Endothelial cell of umbilical vein (primary cell): ENCODE results near the gene IL33. TPM values are rescaled to one million over a fixed set of nuclear protein-coding genes. Genes with fewer than 3 reads are reported as not detected.
A peak's percentile ranks its signal among the peaks of the same experiment; 100 is the strongest.

ENCODE experiments used
- BruUV-seq: library from RNA; stranded (reverse); fragments of 400-500 nt; replicated peaks from 2 replicates; lab custom pipeline; 2021; lab: Mats Ljungman, UMichigan
- CTCF ChIA-PET: fragments of 300-600, 350-600 bp; sonication (Branson Sonifier 250); formaldehyde crosslinking; loops from one replicate; lab custom pipeline; 2021; ENCODE audit warnings: antibody characterized with exemption, inconsistent platforms; lab: Charles Lee
- POLR2A ChIA-PET: fragments of 300-600, 350-600 bp; sonication (Branson Sonifier 250); formaldehyde crosslinking; loops from one replicate; lab custom pipeline; 2021; ENCODE audit warnings: antibody characterized with exemption, inconsistent platforms; lab: Charles Lee
- DNase-seq: peaks from one replicate; pipeline ENCODE4 v3.0.0-alpha.2; 2011; ENCODE audit warnings: low read depth, low spot score
- FAIRE-seq: peaks from 2 replicates; lab custom pipeline; 2011; peaks lifted over from hg19 to GRCh38; lab: Jason Lieb, UNC
- H2AFZ ChIP-seq: 2 replicates; pipeline ENCODE4 v1.6.0; 2012; ENCODE audit warnings: low read depth, low read length, control low read depth, inconsistent platforms
- H3K27ac ChIP-seq: 2 replicates; pipeline ENCODE4 v1.5.1; 2011; ENCODE audit warnings: low read depth, mild to moderate bottlenecking, control low read depth, low read length, moderate library complexity; ENCODE audit not compliant: insufficient read depth
- H3K27me3 ChIP-seq, 2 experiments: 2 replicates each; pipeline versions ENCODE4 v1.6.0 to v1.6.1; 2011; ENCODE audit warnings: low read length in 2 of 2, mixed read lengths in 1 of 2; ENCODE audit not compliant: control insufficient read depth in 2 of 2, insufficient read depth in 2 of 2
- H3K36me3 ChIP-seq, 2 experiments: 2 replicates in 1 of 2; 3 replicates in 1 of 2; pipeline ENCODE4 v1.5.1; 2011; ENCODE audit warnings: low read length in 2 of 2, mild to moderate bottlenecking in 1 of 2, moderate library complexity in 1 of 2; ENCODE audit not compliant: control insufficient read depth in 2 of 2, insufficient read depth in 2 of 2; ENCODE audit errors: extremely low read depth in 1 of 2
- H3K4me1 ChIP-seq: 3 replicates; pipeline ENCODE4 v1.5.1; 2011; ENCODE audit warnings: mild to moderate bottlenecking, low read length; ENCODE audit not compliant: control insufficient read depth, insufficient read depth; ENCODE audit errors: extremely low read depth
- H3K4me2 ChIP-seq: 2 replicates; pipeline ENCODE4 v1.6.1; 2011; ENCODE audit warnings: low read length, control low read depth, mixed read lengths; ENCODE audit not compliant: insufficient read depth
- H3K4me3 ChIP-seq, 3 experiments: fragments of 200-600 bp in 1 of 3; sonication (generic), shearing (Covaris generic) in 1 of 3; replicated peaks in 1 of 3; 2 replicates each; pipeline ENCODE4 v1.5.1; 2011 to 2016; ENCODE audit warnings: control low read depth in 3 of 3, low read length in 3 of 3, mild to moderate bottlenecking in 2 of 3, inconsistent platforms in 1 of 3, low read depth in 1 of 3, moderate library complexity in 1 of 3; ENCODE audit not compliant: insufficient read depth in 1 of 3
- H3K79me2 ChIP-seq: 2 replicates; pipeline ENCODE4 v1.6.0; 2012; ENCODE audit warnings: low read length, inconsistent platforms; ENCODE audit not compliant: control insufficient read depth, insufficient read depth
- H3K9ac ChIP-seq: replicated peaks from 2 replicates; pipeline ENCODE3; 2011; ENCODE audit warnings: low read length, control low read depth; ENCODE audit not compliant: insufficient read depth; ENCODE audit errors: extremely low read depth
- H3K9me1 ChIP-seq: replicated peaks from 3 replicates; pipeline ENCODE4 v1.6.0; 2011; ENCODE audit warnings: mild to moderate bottlenecking, low read length; ENCODE audit not compliant: control insufficient read depth, insufficient read depth; ENCODE audit errors: extremely low read depth
- H3K9me3 ChIP-seq: replicated peaks from 2 replicates; pipeline ENCODE4 v1.5.1; 2012; ENCODE audit warnings: low read length, inconsistent platforms; ENCODE audit not compliant: control insufficient read depth, insufficient read depth
- H4K20me1 ChIP-seq: replicated peaks from 2 replicates; pipeline ENCODE3; 2011; ENCODE audit warnings: mild to moderate bottlenecking, low read length; ENCODE audit not compliant: control insufficient read depth, insufficient read depth; ENCODE audit errors: extremely low read depth
- CTCF ChIP-seq, 2 donors: IDR thresholded peaks; 1 replicate in 1 of 2; 2 replicates in 1 of 2; pipeline ENCODE4 v1.5.1; 2011; ENCODE audit warnings: low read length in 2 of 2, mild to moderate bottlenecking in 2 of 2, moderate library complexity in 2 of 2, control low read depth in 1 of 2, inconsistent platforms in 1 of 2, low read depth in 1 of 2; ENCODE audit not compliant: insufficient read depth in 1 of 2; ENCODE audit errors: extremely low read depth in 1 of 2
- EZH2 ChIP-seq: IDR thresholded peaks from 2 replicates; pipeline ENCODE4 v1.6.1; 2012; ENCODE audit warnings: borderline replicate concordance, low read depth, mild to moderate bottlenecking, moderate library complexity, low read length, inconsistent platforms; ENCODE audit not compliant: severe bottlenecking
- FOS ChIP-seq: IDR thresholded peaks from 2 replicates; pipeline ENCODE4 v1.6.1; 2011; ENCODE audit warnings: mild to moderate bottlenecking, low read length, moderate library complexity, borderline replicate concordance; ENCODE audit not compliant: insufficient read depth
- GATA2 ChIP-seq: IDR thresholded peaks from 2 replicates; pipeline ENCODE4 v1.7.0; 2011; ENCODE audit warnings: low read depth, mild to moderate bottlenecking, moderate library complexity, mixed read lengths, low read length; ENCODE audit not compliant: insufficient read length, insufficient read depth
- JUN ChIP-seq: IDR thresholded peaks from 2 replicates; pipeline ENCODE4 v1.6.1; 2011; ENCODE audit warnings: borderline replicate concordance, low read depth; ENCODE audit not compliant: insufficient read length, insufficient read depth
- MAX ChIP-seq: IDR thresholded peaks from 2 replicates; pipeline ENCODE4 v1.6.1; 2011; ENCODE audit not compliant: insufficient read depth, insufficient read length
- MYC ChIP-seq: IDR thresholded peaks from one replicate; pipeline ENCODE4 v1.6.1; 2011; ENCODE audit warnings: mild to moderate bottlenecking, low read depth, low read length
- POLR2A ChIP-seq: IDR thresholded peaks from 2 replicates; pipeline ENCODE4 v1.6.1; 2012; ENCODE audit warnings: low read depth, mild to moderate bottlenecking, control low read depth, low read length
- POLR2AphosphoS5 ChIP-seq: IDR thresholded peaks from 2 replicates; pipeline ENCODE4 v1.6.1; 2012; ENCODE audit warnings: low read depth, mild to moderate bottlenecking, control low read depth, low read length, moderate library complexity; ENCODE audit not compliant: insufficient read depth
- dilution Hi-C: fragments of 300-500 bp; cut with MboI; formaldehyde crosslinking; loops from one replicate; pipeline ENCODE4 v1.15.0; 2019; ENCODE audit warnings: low sequenced_read_pairs; ENCODE audit not compliant: extremely low pct_ligation_motif_present
- intact Hi-C: fragments of 100-400 bp; cut with micrococcal nuclease; formaldehyde crosslinking; loops from one replicate; pipeline ENCODE4 v1.10.0; 2022
- polyA plus RNA-seq, 4 experiments: library from polyadenylated mRNA; depleted of rRNA in 3 of 4; stranded (reverse) in 3 of 4; unstranded in 1 of 4; fragments of >200 nt; gene quantifications; 2 replicates each; pipeline versions ENCODE4 v1.2.1 to v1.2.3, GENCODE V29; 2011 to 2012; ENCODE audit warnings: missing spikeins in 1 of 4
- total RNA-seq: library from RNA; stranded (reverse); gene quantifications from 2 replicates; pipeline ENCODE4 v1.2.3, GENCODE V29; 2021

Gene IL33
- total and polyA plus RNA-seq, 2 donors (not counting 3 experiments of a cell fraction or from before 2014, with no cell fraction given): 8.7 to 13.8 TPM

DNA sequence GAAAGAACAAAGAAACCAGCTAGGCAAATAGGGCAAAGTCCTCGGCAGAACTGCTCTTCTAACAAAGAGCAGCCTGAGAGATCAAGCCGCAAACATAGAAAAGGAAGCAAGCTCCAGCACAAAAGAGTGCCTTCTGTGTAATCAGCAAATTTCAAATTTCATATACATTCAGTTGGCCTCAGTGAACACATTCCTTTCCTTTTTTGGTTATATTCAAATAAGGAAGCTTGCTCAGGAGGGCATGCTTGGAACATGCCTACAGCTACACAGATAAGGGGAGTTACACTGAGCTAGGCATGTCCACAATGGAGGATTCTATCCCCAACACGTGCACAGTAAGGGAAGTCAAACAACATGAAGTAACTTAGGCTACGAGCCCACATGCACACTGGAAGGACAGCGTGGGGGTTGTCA, 23.4 kb downstream of the IL33 start:
- CTCF ChIA-PET: interaction anchor here (0.7 to 1.4 kb wide), 6 partner anchors 9 to 185 kb away, joined by 3 to 7 read pairs (median 4); no protein-coding TSS in a partner anchor
- no peak overlapping the region for H3K4me3 ChIP-seq
- DNase-seq (no peak), FAIRE-seq (no peak)
- H3K36me3 ChIP-seq: peaks cover 0 to 2% of the 10 kb centered on the region in 2 experiments
- H3K9me1 ChIP-seq: no peaks in the 10 kb centered on the region
- no TSS peak for BruUV-seq
- H3K9ac ChIP-seq: no peak overlapping the region
- H3K9me3 ChIP-seq: no peaks in the 10 kb centered on the region
- no peak overlapping the region for H3K27ac ChIP-seq
- no peaks in the 10 kb centered on the region for H3K27me3 ChIP-seq
- no peaks in the 10 kb centered on the region for H4K20me1 ChIP-seq
- dilution Hi-C loops: no loop called here
- H3K4me2 ChIP-seq: no peak overlapping the region
- H2AFZ ChIP-seq: peak overlapping the region; percentile 67
- TF ChIP-seq GATA2 (no peak), POLR2A (no peak), MAX (no peak), MYC (no peak), CTCF (IDR thresholded peaks at IDR 0.05; ENCODE audit: extremely low read depth in 1 of 2, insufficient read depth in 1 of 2, low read depth in 1 of 2, low read length in 2 of 2) (no peak), EZH2 (no peak), POLR2AphosphoS5 (no peak), JUN (no peak), FOS (no peak)
- POLR2A ChIA-PET: no interaction called here
- H3K79me2 ChIP-seq: no peaks in the 10 kb centered on the region
- intact Hi-C loops: no loop called here
- H3K4me1 ChIP-seq: no peaks in the 10 kb centered on the region
